IMR-90 (cell line): ENCODE data around the gene ECSIT. TPM values are rescaled to one million over a fixed set of nuclear protein-coding genes. Genes with fewer than 3 reads are reported as not detected.
A peak's percentile ranks its signal among the peaks of the same experiment; 100 is the strongest.

Experiments used
- ATAC-seq: fragments of 200-7000 bp; cut with Tn5 transposase; 2 replicates; pipeline ENCODE4 v1.9.1; 2020; ENCODE audit warnings: low read depth, mild to moderate bottlenecking, moderate library complexity
- BruUV-seq: library from RNA; stranded (reverse); fragments of 400-500 nt; replicated peaks from 2 replicates; lab custom pipeline; 2021; lab: Mats Ljungman, UMichigan
- CTCF ChIA-PET: fragments of 300-600 bp; formaldehyde crosslinking; extraction: SDS; loops from one replicate; lab custom pipeline; 2021; ENCODE audit warnings: antibody characterized with exemption; lab: Yijun Ruan, JAX
- POLR2A ChIA-PET: fragments of 300-600 bp; sonication (Branson Sonifier 250); formaldehyde crosslinking; loops from one replicate; lab custom pipeline; 2022; ENCODE audit warnings: antibody characterized with exemption; ENCODE audit not compliant: unreplicated experiment; lab: Charles Lee
- DNase-seq: peaks from one replicate; pipeline ENCODE4 v3.0.0; 2013
- H2AFZ ChIP-seq: replicated peaks from 2 replicates; pipeline ENCODE3; 2013; ENCODE audit warnings: low read length, mild to moderate bottlenecking; ENCODE audit not compliant: poor library complexity
- H2AK5ac ChIP-seq: 2 replicates; pipeline ENCODE4 v1.6.1; 2013; ENCODE audit warnings: low read depth, low read length, inconsistent platforms
- H2AK9ac ChIP-seq: replicated peaks from 2 replicates; pipeline ENCODE3; 2013; ENCODE audit warnings: mild to moderate bottlenecking, low read depth, low read length, moderate library complexity; ENCODE audit not compliant: poor library complexity
- H2BK120ac ChIP-seq: 2 replicates; pipeline ENCODE4 v1.6.1; 2013; ENCODE audit warnings: low read depth, low read length, inconsistent platforms
- H2BK15ac ChIP-seq: 3 replicates; pipeline ENCODE4 v1.6.1; 2013; ENCODE audit warnings: low read depth, low read length, inconsistent platforms
- H2BK20ac ChIP-seq: 2 replicates; pipeline ENCODE4 v1.6.1; 2013; ENCODE audit warnings: low read depth, mild to moderate bottlenecking, inconsistent platforms, low read length, moderate library complexity
- H2BK5ac ChIP-seq: 2 replicates; pipeline ENCODE4 v1.6.1; 2013; ENCODE audit warnings: mild to moderate bottlenecking, low read depth, low read length, inconsistent platforms; ENCODE audit not compliant: poor library complexity, severe bottlenecking
- H3K14ac ChIP-seq: replicated peaks from 2 replicates; pipeline ENCODE4 v1.6.1; 2013; ENCODE audit warnings: low read depth, low read length, inconsistent platforms
- H3K18ac ChIP-seq: 2 replicates; pipeline ENCODE4 v1.6.1; 2013; ENCODE audit warnings: low read depth, low read length, control low read depth
- H3K23ac ChIP-seq: 2 replicates; pipeline ENCODE4 v1.6.1; 2013; ENCODE audit warnings: low read depth, low read length, inconsistent platforms
- H3K27ac ChIP-seq: 2 replicates; pipeline ENCODE4 v1.5.1; 2013; ENCODE audit warnings: mild to moderate bottlenecking, control low read depth, low read length; ENCODE audit not compliant: insufficient read depth
- H3K27me3 ChIP-seq: 2 replicates; pipeline ENCODE4 v1.6.1; 2013; ENCODE audit warnings: low read length; ENCODE audit not compliant: control insufficient read depth, insufficient read depth
- H3K36me3 ChIP-seq: 2 replicates; pipeline ENCODE4 v1.6.1; 2013; ENCODE audit warnings: low read length, mixed read lengths; ENCODE audit not compliant: control insufficient read depth, insufficient read depth
- H3K4ac ChIP-seq: 2 replicates; pipeline ENCODE4 v1.6.1; 2013; ENCODE audit warnings: low read depth, low read length, inconsistent platforms
- H3K4me1 ChIP-seq: 2 replicates; pipeline ENCODE4 v1.6.1; 2013; ENCODE audit warnings: low read length, mixed read lengths; ENCODE audit not compliant: control insufficient read depth, insufficient read depth
- H3K4me2 ChIP-seq: 2 replicates; pipeline ENCODE4 v1.6.1; 2013; ENCODE audit warnings: low read depth, mild to moderate bottlenecking, control low read depth, low read length, moderate library complexity
- H3K4me3 ChIP-seq: 2 replicates; pipeline ENCODE4 v1.5.1; 2013; ENCODE audit warnings: low read depth, mild to moderate bottlenecking, control low read depth, low read length, moderate library complexity; ENCODE audit not compliant: insufficient read depth
- H3K56ac ChIP-seq: 2 replicates; pipeline ENCODE4 v1.6.1; 2013; ENCODE audit warnings: low read length, inconsistent platforms; ENCODE audit not compliant: insufficient read depth; ENCODE audit errors: extremely low read depth
- H3K79me1 ChIP-seq, 2 experiments: 2 replicates each; pipeline ENCODE4 v1.6.1; 2013; ENCODE audit warnings: low read length in 2 of 2, inconsistent platforms in 1 of 2, low read depth in 1 of 2
- H3K9ac ChIP-seq: 2 replicates; pipeline ENCODE4 v1.6.1; 2013; ENCODE audit warnings: low read depth, low read length, control low read depth
- H3K9me1 ChIP-seq: 2 replicates; pipeline ENCODE4 v1.6.1; 2013; ENCODE audit warnings: low read length, inconsistent platforms; ENCODE audit not compliant: insufficient read depth
- H3K9me3 ChIP-seq: 2 replicates; pipeline ENCODE4 v1.6.1; 2013; ENCODE audit warnings: low read length; ENCODE audit not compliant: control insufficient read depth, insufficient read depth
- H4K20me1 ChIP-seq: 2 replicates; pipeline ENCODE4 v1.6.1; 2013; ENCODE audit warnings: low read length, inconsistent platforms; ENCODE audit not compliant: insufficient read depth
- H4K5ac ChIP-seq: 2 replicates; pipeline ENCODE4 v1.6.1; 2013; ENCODE audit warnings: mild to moderate bottlenecking, low read depth, low read length, control low read depth
- H4K8ac ChIP-seq, 2 experiments: 2 replicates each; pipeline ENCODE4 v1.6.1; 2013; ENCODE audit warnings: low read depth in 2 of 2, low read length in 2 of 2, control low read depth in 1 of 2, inconsistent platforms in 1 of 2
- H4K91ac ChIP-seq: 2 replicates; pipeline ENCODE4 v1.6.1; 2013; ENCODE audit warnings: low read depth, low read length, inconsistent platforms; ENCODE audit not compliant: insufficient read depth
- RCOR1 ChIP-seq: IDR thresholded peaks from 2 replicates; pipeline ENCODE4 v1.6.1; 2012; ENCODE audit warnings: mild to moderate bottlenecking, low read length, improper control_type of control experiment; ENCODE audit not compliant: insufficient replicate concordance
- WGBS, 2 experiments: methylation state at CpG; one replicate each; pipeline versions ENCODE4 v1.1.5 to v1.1.7; 2013; ENCODE audit warnings: missing lambda C conversion rate in 2 of 2; ENCODE audit not compliant: insufficient read length in 1 of 2; ENCODE audit errors: extremely low coverage in 2 of 2; 5-methylcytosine and 5-hydroxymethylcytosine counted together
- dilution Hi-C: fragments of 300-500 bp; cut with HindIII; formaldehyde crosslinking; loops from one replicate; pipeline ENCODE4 v1.14.3; 2018; ENCODE audit warnings: low sequenced_read_pairs; ENCODE audit not compliant: unreplicated experiment
- in situ Hi-C: fragments of 300-500 bp; cut with MboI; formaldehyde crosslinking; loops from 3 replicates; pipeline ENCODE4 v1.14.3; 2019; ENCODE audit warnings: low sequenced_read_pairs, inconsistent platforms, mixed read lengths
- intact Hi-C: fragments of 100-400 bp; cut with micrococcal nuclease; formaldehyde crosslinking; loops from 2 replicates; pipeline ENCODE4 v1.10.0; 2022
- polyA plus RNA-seq, 3 experiments: library from polyadenylated mRNA; depleted of rRNA; stranded (reverse); fragments of >200 nt; gene quantifications; 2 replicates each; pipeline ENCODE4 v1.2.3, GENCODE V29; 2012; ENCODE audit warnings: low replicate concordance in 1 of 3
- total RNA-seq: library from RNA; depleted of rRNA; stranded (reverse); fragments of >200 nt; gene quantifications from 2 replicates; pipeline ENCODE4 v1.2.3, GENCODE V29; 2012

The ECSIT gene
- total and polyA plus RNA-seq, 2 of the 4 experiments (the other 2 are of a cell fraction) = 30.5 to 42.3 TPM

DNA sequence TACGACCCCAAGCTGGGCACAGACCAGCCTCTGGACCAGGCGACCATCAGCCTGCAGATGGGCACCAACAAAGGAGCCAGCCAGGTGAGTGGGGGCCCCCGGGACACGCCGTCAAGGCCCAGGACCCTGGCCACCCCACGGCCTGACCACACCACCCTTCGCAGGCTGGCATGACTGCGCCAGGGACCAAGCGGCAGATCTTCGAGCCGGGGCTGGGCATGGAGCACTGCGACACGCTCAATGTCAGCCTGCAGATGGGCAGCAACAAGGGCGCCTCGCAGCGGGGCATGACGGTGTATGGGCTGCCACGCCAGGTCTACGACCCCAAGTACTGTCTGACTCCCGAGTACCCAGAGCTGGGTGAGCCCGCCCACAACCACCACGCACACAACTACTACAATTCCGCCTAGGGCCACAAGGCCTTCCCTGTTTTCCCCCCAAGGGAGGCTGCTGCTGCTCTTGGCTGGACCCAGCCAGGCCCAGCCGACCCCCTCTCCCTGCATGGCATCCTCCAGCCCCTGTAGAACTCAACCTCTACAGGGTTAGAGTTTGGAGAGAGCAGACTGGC is 20.5 kb upstream of the ECSIT start:
- no peaks in the 10 kb centered on the region for H3K9me1 ChIP-seq
- H2BK20ac ChIP-seq = no peak overlapping the region
- no peak overlapping the region for H3K18ac ChIP-seq
- H3K36me3 ChIP-seq = peaks cover 53% of the 10 kb centered on the region
- no peak overlapping the region for H2AK9ac ChIP-seq
- in situ Hi-C loops (no loop called here), dilution Hi-C loops (no loop called here), intact Hi-C loops (no loop called here)
- no peak overlapping the region for H3K4me2 ChIP-seq
- no peak overlapping the region for H3K4me3 ChIP-seq
- no peak overlapping the region for H2BK5ac ChIP-seq
- no peaks in the 10 kb centered on the region for H3K27me3 ChIP-seq
- no peak overlapping the region for H4K91ac ChIP-seq
- H2BK120ac ChIP-seq = no peak overlapping the region
- no peak overlapping the region for H2BK15ac ChIP-seq
- no peak overlapping the region for H4K8ac ChIP-seq
- no peak overlapping the region for H2AFZ ChIP-seq
- H3K23ac ChIP-seq = no peak overlapping the region
- H3K56ac ChIP-seq = no peak overlapping the region
- CTCF ChIA-PET = no interaction called here
- H3K4ac ChIP-seq = no peak overlapping the region
- no peak overlapping the region for H4K5ac ChIP-seq
- H3K4me1 ChIP-seq = no peaks in the 10 kb centered on the region
- no peaks in the 10 kb centered on the region for H3K9me3 ChIP-seq
- WGBS, 2 experiments = 95% methylated on average over 10 of the region's 24 CpGs; no CpG with 5 or more reads in 1 of the 2 experiments
- BruUV-seq = TSS peak; percentile 91
- peaks cover 3 to 11% of the 10 kb centered on the region in 2 experiments; a peak in 1 of 4 replicates for H3K79me1 ChIP-seq
- no peak overlapping the region for H2AK5ac ChIP-seq
- H4K20me1 ChIP-seq = peaks cover 12% of the 10 kb centered on the region
- H3K9ac ChIP-seq = no peak overlapping the region
- ATAC-seq (no peak), DNase-seq (no peak)
- POLR2A ChIA-PET = no interaction called here
- no peak overlapping the region for H3K27ac ChIP-seq
- no peak overlapping the region for H3K14ac ChIP-seq
- TF ChIP-seq RCOR1 = no peak
